H1 (cell line): ENCODE data around the gene ADAMTS17. TPM values are rescaled to one million over a fixed set of nuclear protein-coding genes. Genes with fewer than 3 reads are reported as not detected.

Experiments used
- CTCF ChIA-PET: fragments of 300-600 bp; sonication (Branson Sonifier 250); formaldehyde crosslinking; loops from one replicate; lab custom pipeline; 2021; ENCODE audit not compliant: partially characterized antibody; lab: Charles Lee
- POLR2A ChIA-PET: fragments of 300-600 bp; sonication (Branson Sonifier 250); formaldehyde crosslinking; loops from one replicate; lab custom pipeline; 2021; ENCODE audit warnings: inconsistent platforms; ENCODE audit not compliant: partially characterized antibody; lab: Charles Lee
- DNase-seq, 2 experiments: peaks; one replicate each; pipeline versions ENCODE4 v3.0.0 to v3.0.0-alpha.2; 2010 to 2022; ENCODE audit warnings: low spot score in 2 of 2, low read depth in 1 of 2, mixed read lengths in 1 of 2
- FAIRE-seq: peaks from 2 replicates; lab custom pipeline; 2011; peaks lifted over from hg19 to GRCh38; lab: Jason Lieb, UNC
- H2AFZ ChIP-seq: 2 replicates; pipeline ENCODE4 v1.8.1; 2012; ENCODE audit warnings: low read length, inconsistent platforms
- H2AK5ac ChIP-seq: 2 replicates; pipeline ENCODE4 v1.6.1; 2013; ENCODE audit warnings: low read depth, low read length
- H2BK120ac ChIP-seq: replicated peaks from 2 replicates; pipeline ENCODE3; 2013; ENCODE audit warnings: low read depth, low read length, inconsistent platforms
- H2BK12ac ChIP-seq: 2 replicates; pipeline ENCODE4 v1.6.1; 2013; ENCODE audit warnings: low read depth, low read length
- H2BK15ac ChIP-seq: 2 replicates; pipeline ENCODE4 v1.6.1; 2013; ENCODE audit warnings: low read length
- H2BK20ac ChIP-seq: 2 replicates; pipeline ENCODE4 v1.6.1; 2013; ENCODE audit warnings: low read length
- H2BK5ac ChIP-seq: 2 replicates; pipeline ENCODE4 v1.6.1; 2013; ENCODE audit warnings: low read depth, low read length
- H3K14ac ChIP-seq: 2 replicates; pipeline ENCODE4 v1.6.1; 2013; ENCODE audit warnings: inconsistent platforms; ENCODE audit not compliant: insufficient read length
- H3K18ac ChIP-seq: 2 replicates; pipeline ENCODE4 v1.6.1; 2013; ENCODE audit warnings: low read length; ENCODE audit errors: extremely low read depth
- H3K23ac ChIP-seq: 2 replicates; pipeline ENCODE4 v1.6.1; 2013; ENCODE audit warnings: inconsistent platforms; ENCODE audit not compliant: insufficient read length
- H3K23me2 ChIP-seq: 2 replicates; pipeline ENCODE4 v1.6.1; 2013; ENCODE audit warnings: low read depth, low read length
- H3K27ac ChIP-seq: 2 replicates; pipeline ENCODE4 v1.6.1; 2011; ENCODE audit warnings: low read depth, low read length, inconsistent platforms
- H3K27me3 ChIP-seq, 4 experiments: replicated peaks in 1 of 4; 1 replicate in 1 of 4; 2 replicates in 3 of 4; pipeline versions ENCODE4 v1.6.1 to v1.8.1; 2011 to 2013; ENCODE audit warnings: low read length in 3 of 4, mild to moderate bottlenecking in 3 of 4, inconsistent platforms in 2 of 4, mixed read lengths in 2 of 4, moderate library complexity in 1 of 4; ENCODE audit not compliant: control insufficient read depth in 3 of 4, insufficient read depth in 3 of 4; ENCODE audit errors: extremely low read depth in 1 of 4
- H3K36me3 ChIP-seq, 4 experiments: 2 replicates each; pipeline versions ENCODE4 v1.6.1 to v1.8.1; 2011 to 2013; ENCODE audit warnings: mild to moderate bottlenecking in 4 of 4, low read length in 3 of 4, moderate library complexity in 2 of 4, control low read depth in 1 of 4, inconsistent platforms in 1 of 4; ENCODE audit not compliant: insufficient read depth in 4 of 4, control insufficient read depth in 2 of 4
- H3K4ac ChIP-seq: replicated peaks from 2 replicates; pipeline ENCODE3; 2013; ENCODE audit warnings: low read length, low read depth, mixed read lengths, inconsistent platforms; ENCODE audit not compliant: insufficient read length
- H3K4me1 ChIP-seq, 4 experiments: replicated peaks in 1 of 4; 1 replicate in 1 of 4; 2 replicates in 3 of 4; pipeline versions ENCODE4 v1.6.1 to v1.8.1; 2011 to 2013; ENCODE audit warnings: low read length in 3 of 4, inconsistent platforms in 2 of 4, mixed read lengths in 1 of 4; ENCODE audit not compliant: insufficient read depth in 4 of 4, control insufficient read depth in 3 of 4
- H3K4me2 ChIP-seq, 2 experiments: 2 replicates each; pipeline versions ENCODE4 v1.6.1 to v1.8.1; 2011 to 2013; ENCODE audit warnings: low read depth in 2 of 2, low read length in 2 of 2, control low read depth in 1 of 2, inconsistent platforms in 1 of 2, mild to moderate bottlenecking in 1 of 2; ENCODE audit not compliant: insufficient read depth in 1 of 2
- H3K4me3 ChIP-seq, 4 experiments: fragments of 200-600, 300-600 bp in 1 of 4; sonication (generic), shearing (Covaris generic), sonication (Bioruptor Twin) in 1 of 4; 2 replicates each; pipeline versions ENCODE4 v1.5.1 to v1.8.1; 2011 to 2016; ENCODE audit warnings: low read length in 4 of 4, low read depth in 3 of 4, control low read depth in 2 of 4, inconsistent platforms in 2 of 4, mild to moderate bottlenecking in 2 of 4, mixed read lengths in 1 of 4, moderate library complexity in 1 of 4; ENCODE audit not compliant: insufficient read depth in 2 of 4; ENCODE audit errors: extremely low read depth in 1 of 4
- H3K56ac ChIP-seq: replicated peaks from 2 replicates; pipeline ENCODE3; 2013; ENCODE audit warnings: low read depth, mild to moderate bottlenecking, mixed read lengths, low read length, inconsistent platforms; ENCODE audit not compliant: insufficient read length
- H3K79me1 ChIP-seq: 2 replicates; pipeline ENCODE4 v1.6.1; 2013; ENCODE audit warnings: low read depth, low read length, control low read depth
- H3K79me2 ChIP-seq, 2 experiments: 2 replicates each; pipeline versions ENCODE4 v1.6.1 to v1.8.1; 2012 to 2013; ENCODE audit warnings: low read length in 2 of 2, mild to moderate bottlenecking in 2 of 2, inconsistent platforms in 1 of 2; ENCODE audit not compliant: insufficient read depth in 2 of 2, control insufficient read depth in 1 of 2
- H3K9ac ChIP-seq, 4 experiments: replicated peaks in 1 of 4; 1 replicate in 1 of 4; 2 replicates in 3 of 4; pipeline versions ENCODE4 v1.6.1 to v1.8.1; 2011 to 2013; ENCODE audit warnings: low read depth in 3 of 4, low read length in 3 of 4, control low read depth in 2 of 4, mild to moderate bottlenecking in 2 of 4, moderate library complexity in 2 of 4, inconsistent platforms in 1 of 4; ENCODE audit errors: extremely low read depth in 1 of 4
- H3K9me3 ChIP-seq, 2 experiments: 2 replicates each; pipeline versions ENCODE4 v1.6.1 to v1.8.1; 2012 to 2013; ENCODE audit warnings: mild to moderate bottlenecking in 2 of 2, moderate library complexity in 2 of 2, control low read depth in 1 of 2, inconsistent platforms in 1 of 2, low read depth in 1 of 2, low read length in 1 of 2, mixed read lengths in 1 of 2; ENCODE audit not compliant: insufficient read depth in 2 of 2
- H4K20me1 ChIP-seq, 2 experiments: replicated peaks in 1 of 2; 2 replicates each; pipeline versions ENCODE3 to v1.8.1; 2011 to 2013; ENCODE audit warnings: inconsistent platforms in 2 of 2, low read length in 2 of 2, mild to moderate bottlenecking in 1 of 2; ENCODE audit not compliant: insufficient read depth in 2 of 2, control insufficient read depth in 1 of 2
- H4K5ac ChIP-seq: 2 replicates; pipeline ENCODE4 v1.6.1; 2013; ENCODE audit warnings: low read length, low read depth, mixed read lengths, inconsistent platforms; ENCODE audit not compliant: insufficient read length
- H4K8ac ChIP-seq: 2 replicates; pipeline ENCODE4 v1.8.0; 2013; ENCODE audit warnings: mild to moderate bottlenecking, moderate library complexity, low read length, inconsistent platforms; ENCODE audit not compliant: insufficient read depth; ENCODE audit errors: extremely low read depth
- H4K91ac ChIP-seq: replicated peaks from 2 replicates; pipeline ENCODE3; 2013; ENCODE audit warnings: low read length, mixed read lengths, inconsistent platforms; ENCODE audit not compliant: insufficient read length
- HDAC2 ChIP-seq, 2 experiments: fragments of 300-600 bp in 1 of 2; sonication (generic) in 1 of 2; IDR thresholded peaks; 2 replicates each; pipeline ENCODE4 v1.6.1; 2011 to 2012; ENCODE audit warnings: low read depth in 2 of 2, low read length in 2 of 2, mild to moderate bottlenecking in 2 of 2, moderate library complexity in 2 of 2, borderline replicate concordance in 1 of 2, inconsistent platforms in 1 of 2
- KDM5A ChIP-seq: fragments of 200-600 bp; IDR thresholded peaks from 2 replicates; pipeline ENCODE4 v1.7.1; 2012; ENCODE audit warnings: mild to moderate bottlenecking, low read length, inconsistent platforms, mixed read lengths
- POLR2A ChIP-seq, 2 experiments: IDR thresholded peaks; 1 replicate in 1 of 2; 2 replicates in 1 of 2; pipeline ENCODE4 v1.6.1; 2011; ENCODE audit warnings: low read depth in 2 of 2, low read length in 2 of 2, mild to moderate bottlenecking in 2 of 2; ENCODE audit errors: control extremely low read depth in 1 of 2
- RNF2 ChIP-seq: fragments of 200-900, 300-1000 bp; sonication (generic); IDR thresholded peaks from 2 replicates; pipeline ENCODE4 v1.7.1; 2016; ENCODE audit warnings: borderline replicate concordance, low read depth, mild to moderate bottlenecking, antibody characterized with exemption, low read length; ENCODE audit not compliant: poor library complexity, severe bottlenecking; ENCODE audit errors: missing control alignments
- SIN3A ChIP-seq, 2 experiments: IDR thresholded peaks in 1 of 2; conservative IDR thresholded peaks in 1 of 2; 2 replicates each; pipeline ENCODE4 v1.6.1; 2011 to 2012; ENCODE audit warnings: low read length in 2 of 2, improper control_type of control experiment in 1 of 2, low read depth in 1 of 2, mild to moderate bottlenecking in 1 of 2
- SIRT6 ChIP-seq: IDR thresholded peaks from one replicate; pipeline ENCODE4 v1.7.1; 2012; ENCODE audit warnings: low read length, inconsistent platforms
- WGBS, 2 experiments: shearing (Covaris generic) in 1 of 2; methylation state at CpG; one replicate each; pipeline versions ENCODE4 v1.1.6 to v1.1.7; 2013 to 2015; ENCODE audit warnings: low lambda C conversion rate in 2 of 2, mixed read lengths in 2 of 2, inconsistent platforms in 1 of 2, low coverage in 1 of 2, missing lambda C conversion rate in 1 of 2; ENCODE audit not compliant: insufficient replicate concordance in 2 of 2, insufficient coverage in 1 of 2, insufficient read length in 1 of 2; ENCODE audit errors: extremely low coverage in 1 of 2, missing lambda C conversion rate in 1 of 2; 5-methylcytosine and 5-hydroxymethylcytosine counted together
- polyA plus RNA-seq, 7 experiments: library from polyadenylated mRNA; depleted of rRNA in 3 of 7; stranded (reverse) in 5 of 7; unstranded in 2 of 7; fragments of >200 nt in 5 of 7; fragments of 200-250 nt in 2 of 7; gene quantifications; 1 replicate in 5 of 7; 2 replicates in 1 of 7; 4 replicates in 1 of 7; pipeline versions ENCODE4 v1.2.1 to v1.2.3, GENCODE V29; 2011 to 2013; ENCODE audit warnings: missing spikeins in 2 of 7, mixed read lengths in 2 of 7
- total RNA-seq: library from RNA; stranded (reverse); fragmentation: NEBNext Ultra II Directional; extraction: Animal tissue kit (Norgen Biotek cat#: 25700); gene quantifications from 2 replicates; pipeline ENCODE4 v1.2.1, GENCODE V29; 2021

Gene ADAMTS17
- total and polyA plus RNA-seq, 2 of the 8 experiments (the other 6 are each of a cell fraction or from before 2014, with no cell fraction given) = 0.51 to 1.7 TPM

GRCh38 chr15:100372739-100373119 lies 31.0 kb upstream of the ADAMTS17 start:
- Histone ChIP-seq H3K23me2 (peaks cover 6% of the 10 kb centered on the region; the same call in 1 of the 2 replicates), H2BK120ac (no peak overlapping the region), H4K20me1 (no peaks in the 10 kb centered on the region), H2AFZ (peak overlapping the region; percentile 91), H3K23ac (no peak overlapping the region), H3K79me1 (no peaks in the 10 kb centered on the region), H2BK12ac (0 out of 2 replicates have a peak overlapping the region, but pooled peaks have one; percentile 50), H2BK15ac (0 out of 2 replicates have a peak overlapping the region, but pooled peaks have one; percentile 29), H3K18ac (peak overlapping the region; percentile 60; the same call in 1 of the 2 replicates), H2BK5ac (no peak overlapping the region), H2AK5ac (no peak overlapping the region), H3K4ac (peak overlapping the region; percentile 57), H4K91ac (no peak overlapping the region), H4K5ac (no peak overlapping the region), H3K79me2 (no peaks in the 10 kb centered on the region), H3K56ac (no peak overlapping the region), H3K36me3 (no peaks in the 10 kb centered on the region), H3K4me1 (no peaks in the 10 kb centered on the region; a peak in 2 of 7 replicates), H3K9ac (peak overlapping the region in 3 of 4 experiments; percentile 16 to 47 (median 29); a peak in 4 of 7 replicates), H3K4me2 (peak overlapping the region; percentile 89 to 91), H4K8ac (no peak overlapping the region)
- WGBS, 2 experiments = 9% methylated on average over 9 of the region's 9 CpGs; no CpG with 5 or more reads in 1 of the 2 experiments
- DNase-seq = no peak
- no peak for TF ChIP-seq KDM5A
- TF ChIP-seq SIRT6 = no peak
- TF ChIP-seq HDAC2 (IDR thresholded peaks at IDR 0.05; ENCODE audit: borderline replicate concordance in 1 of 2, low read depth in 2 of 2, low read length in 2 of 2) = no peak
- no peak for TF ChIP-seq POLR2A (IDR thresholded peaks at IDR 0.05; ENCODE audit: control extremely low read depth in 1 of 2, low read depth in 2 of 2, low read length in 2 of 2)
- TF ChIP-seq RNF2 = peak; percentile 12
- TF ChIP-seq SIN3A (conservative IDR thresholded peaks at IDR 0.05 in 1 of 2, IDR thresholded peaks at IDR 0.05 in 1 of 2; ENCODE audit: low read depth in 1 of 2, low read length in 2 of 2) = 0 out of 4 replicates have a peak, but pooled peaks of 1 of the 2 experiments have one; percentile 8
- TF ChIP-seq, all 59 proteins: peak for 2
- H3K9me3 ChIP-seq = 0 out of 4 replicates have a peak, but pooled peaks cover 0 to 4% of the 10 kb centered on the region in 2 experiments
- H3K4me3 ChIP-seq = peak overlapping the region; percentile 60 to 94 (median 68)
- H2BK20ac ChIP-seq = no peak overlapping the region
- CTCF ChIA-PET = interaction anchor here (0.6 to 2.4 kb wide), 4 partner anchors 9 to 28 kb away, joined by 3 to 14 read pairs (median 5); no protein-coding TSS in a partner anchor
- H3K27me3 ChIP-seq = peaks cover 5 to 26% (median 12%) of the 10 kb centered on the region in 4 experiments; a peak in 6 of 7 replicates
- no peak overlapping the region for H3K27ac ChIP-seq
- FAIRE-seq = no peak
- POLR2A ChIA-PET = interaction anchor here (0.7 to 2.7 kb wide), 3 partner anchors 23 to 76 kb away, joined by 3 to 18 read pairs (median 3); no protein-coding TSS in a partner anchor
- H3K14ac ChIP-seq = no peak overlapping the region
